Measurements from ENCODE around the gene GANAB.

DNA sequence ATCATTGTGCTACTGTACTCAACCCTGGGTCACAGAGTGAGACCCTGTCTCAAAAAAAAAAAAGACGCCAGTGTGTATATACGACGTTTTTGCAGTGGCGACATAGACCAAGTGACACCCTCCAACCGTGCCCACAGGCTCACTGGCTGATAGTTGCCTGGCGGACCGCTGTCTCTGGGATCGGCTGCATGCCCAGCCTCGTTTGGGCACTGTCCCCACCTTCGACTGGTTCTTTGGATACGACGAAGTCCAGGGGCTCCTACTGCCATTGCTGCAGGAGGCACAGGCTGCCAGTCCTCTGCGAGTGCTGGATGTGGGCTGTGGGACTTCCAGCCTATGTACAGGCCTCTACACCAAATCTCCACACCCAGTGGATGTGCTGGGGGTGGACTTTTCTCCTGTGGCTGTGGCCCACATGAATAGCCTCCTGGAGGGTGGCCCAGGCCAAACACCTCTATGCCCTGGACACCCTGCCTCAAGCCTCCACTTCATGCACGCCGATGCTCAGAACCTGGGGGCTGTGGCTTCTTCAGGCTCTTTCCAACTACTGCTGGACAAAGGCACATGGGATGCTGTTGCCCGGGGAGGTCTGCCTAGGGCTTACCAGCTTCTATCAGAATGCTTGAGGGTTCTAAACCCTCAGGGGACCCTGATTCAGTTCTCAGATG is 20.0 kb upstream of the GANAB start:
- TF ChIP-seq SP1 (IDR thresholded peaks at IDR 0.05) (no peak), FOXM1 (IDR thresholded peaks at IDR 0.05; ENCODE audit: borderline replicate concordance) (no peak), ELF4 (IDR thresholded peaks at IDR 0.05) (no peak), FOXK2 (IDR thresholded peaks at IDR 0.05) (no peak), ZNF384 (IDR thresholded peaks at IDR 0.05) (no peak)

Measured in HEK293T (cell line).